PC-3 (cell line): ENCODE measurements around the gene KIF11. TPM values are rescaled to one million over a fixed set of nuclear protein-coding genes. Genes with fewer than 3 reads are reported as not detected.
A peak's percentile ranks its signal among the peaks of the same experiment; 100 is the strongest.

Source experiments
- ATAC-seq: fragments of 200-7000 bp; cut with Tn5 transposase; 2 replicates; pipeline ENCODE4 v1.9.1; 2020; ENCODE audit warnings: mild to moderate bottlenecking, moderate library complexity
- BruUV-seq: library from RNA; stranded (reverse); fragments of 400-500 nt; replicated peaks from 2 replicates; lab custom pipeline; 2021; lab: Mats Ljungman, UMichigan
- CTCF ChIA-PET: fragments of 300-600 bp; sonication (Branson Sonifier 250); formaldehyde crosslinking; loops from one replicate; lab custom pipeline; 2022; ENCODE audit warnings: antibody characterized with exemption; lab: Charles Lee
- POLR2A ChIA-PET: fragments of 300-600 bp; sonication (Branson Sonifier 250); formaldehyde crosslinking; loops from one replicate; lab custom pipeline; 2022; ENCODE audit warnings: antibody characterized with exemption; ENCODE audit not compliant: unreplicated experiment; lab: Charles Lee
- DNase-seq: peaks from one replicate; pipeline ENCODE4 v3.0.0-alpha.2; 2015
- H2AFZ ChIP-seq: fragments of 300-600 bp; sonication (generic); 2 replicates; pipeline ENCODE4 v1.6.0; 2016; ENCODE audit warnings: antibody characterized with exemption, low read length
- H3F3A ChIP-seq: fragments of 300-600 bp; sonication (generic); one replicate; pipeline ENCODE4 v1.6.0; 2017; ENCODE audit warnings: antibody characterized with exemption, low read length, control low read depth, mild to moderate bottlenecking; ENCODE audit not compliant: unreplicated experiment
- H3K27ac ChIP-seq: fragments of 300-600 bp; sonication (generic); 2 replicates; pipeline ENCODE4 v1.5.1; 2016; ENCODE audit warnings: mild to moderate bottlenecking, low read length
- H3K27me3 ChIP-seq: fragments of 300-600 bp; sonication (generic); 2 replicates; pipeline ENCODE4 v1.6.1; 2016; ENCODE audit warnings: low read length, mixed read lengths
- H3K36me3 ChIP-seq: fragments of 300-600 bp; sonication (generic); 2 replicates; pipeline ENCODE4 v1.6.1; 2016; ENCODE audit warnings: low read depth, mixed run types, low read length, mixed read lengths
- H3K4me1 ChIP-seq: fragments of 300-600 bp; sonication (generic); 2 replicates; pipeline ENCODE4 v1.5.1; 2016; ENCODE audit warnings: low read length; ENCODE audit not compliant: insufficient read depth
- H3K4me2 ChIP-seq: fragments of 300-600 bp; sonication (generic); 2 replicates; pipeline ENCODE4 v1.6.0; 2016; ENCODE audit warnings: low read length
- H3K4me3 ChIP-seq: fragments of 300-600 bp; sonication (generic); 2 replicates; pipeline ENCODE4 v1.5.1; 2016; ENCODE audit warnings: mild to moderate bottlenecking, low read length, mixed read lengths
- H3K79me2 ChIP-seq: fragments of 300-600 bp; sonication (generic); 2 replicates; pipeline ENCODE4 v1.6.1; 2017; ENCODE audit warnings: low read length, mixed read lengths
- H3K9ac ChIP-seq: fragments of 300-600 bp; sonication (generic); 2 replicates; pipeline ENCODE4 v1.6.0; 2016; ENCODE audit warnings: mild to moderate bottlenecking, low read length
- H3K9me2 ChIP-seq: fragments of 300-600 bp; sonication (generic); replicated peaks from 2 replicates; pipeline ENCODE4 v1.6.1; 2016; ENCODE audit warnings: mixed run types, low read length, mixed read lengths
- H3K9me3 ChIP-seq: fragments of 300-600 bp; sonication (generic); 2 replicates; pipeline ENCODE4 v1.6.1; 2016; ENCODE audit warnings: low read length, mixed read lengths
- H4K20me1 ChIP-seq: fragments of 300-600 bp; sonication (generic); 2 replicates; pipeline ENCODE4 v1.6.1; 2016; ENCODE audit warnings: low read length, mixed read lengths
- EZH2 ChIP-seq: fragments of 300-600 bp; sonication (generic); IDR thresholded peaks from one replicate; pipeline ENCODE4 v1.6.1; 2017; ENCODE audit warnings: antibody characterized with exemption, mild to moderate bottlenecking, low read length; ENCODE audit not compliant: unreplicated experiment
- EZH2phosphoT487 ChIP-seq: fragments of 300-600 bp; sonication (generic); IDR thresholded peaks from 2 replicates; pipeline ENCODE4 v1.6.1; 2018; ENCODE audit warnings: mild to moderate bottlenecking, antibody characterized with exemption, low read length, borderline replicate concordance
- intact Hi-C: fragments of 100-400 bp; cut with micrococcal nuclease; formaldehyde crosslinking; loops from 2 replicates; pipeline ENCODE4 v1.9.0; 2023
- total RNA-seq: library from RNA; depleted of rRNA; stranded (reverse); fragments of >200 nt; gene quantifications from 2 replicates; pipeline ENCODE4 v1.2.3, GENCODE V29; 2014
- TF ChIP-seq, protein P1 (sequence below): fragments of 300-600 bp; sonication (generic); conservative IDR thresholded peaks from 2 replicates; pipeline ENCODE4 v1.5.1; 2017; ENCODE audit warnings: antibody characterized with exemption, low read depth, mild to moderate bottlenecking, low read length

KIF11 gene
- total RNA-seq, 1 experiment from 2014 or later, result 26.2 TPM

DNA sequence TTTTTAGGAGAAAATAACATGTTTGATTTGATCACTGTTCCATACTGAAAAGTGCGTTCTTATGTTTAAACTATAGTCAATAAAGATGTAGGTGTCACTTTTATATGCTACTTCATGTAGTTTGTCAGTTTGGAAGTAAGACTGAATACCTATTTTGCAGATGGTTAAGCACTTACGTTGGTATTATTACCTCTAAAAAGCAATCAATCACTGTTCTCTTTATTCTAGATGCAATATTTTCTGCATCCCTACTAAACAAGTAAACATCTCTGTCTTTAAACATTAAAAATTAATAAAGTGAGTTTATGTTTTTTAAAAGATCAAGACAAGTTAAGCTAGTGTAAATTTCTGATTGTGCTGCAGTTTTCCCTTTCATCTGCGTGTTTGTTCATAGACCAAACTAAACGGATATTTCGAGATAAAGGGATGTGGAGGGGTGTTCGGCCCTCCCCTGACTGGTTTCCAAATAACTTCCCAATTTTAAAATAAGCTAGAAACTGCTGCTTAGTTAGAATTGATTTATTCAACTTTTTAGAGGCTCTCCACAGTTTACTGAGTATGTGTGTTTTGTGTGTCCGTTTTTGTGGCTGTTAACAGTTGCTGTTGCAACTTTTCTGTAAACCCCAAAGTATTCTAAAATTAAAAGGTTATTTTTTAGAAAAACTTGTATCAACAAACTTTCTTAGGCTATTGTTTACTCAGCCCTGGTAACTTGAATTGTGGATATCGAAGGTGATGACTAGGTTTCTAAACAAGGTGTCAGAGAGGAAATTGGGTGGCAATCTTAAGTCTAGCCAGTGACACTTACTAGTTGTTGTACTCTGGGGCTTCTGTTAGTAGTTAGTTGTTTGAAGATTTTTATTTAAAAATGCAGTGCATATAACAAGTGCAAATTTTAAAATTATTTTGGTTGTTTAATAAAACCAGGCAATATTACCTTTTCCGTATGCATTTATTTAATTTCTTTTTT is 974 bp downstream of the KIF11 start:
- Histone ChIP-seq H3K4me3 (peak overlapping the region; percentile 90), H3K9ac (peak overlapping the region; percentile 92), H4K20me1 (0 out of 2 replicates have a peak, but pooled peaks cover 10% of the 10 kb centered on the region), H3K9me3 (no peaks in the 10 kb centered on the region), H3K9me2 (no peaks in the 10 kb centered on the region), H3K27me3 (no peaks in the 10 kb centered on the region), H3K4me1 (peaks cover 25% of the 10 kb centered on the region), H3K27ac (peak overlapping the region; percentile 74), H2AFZ (no peak overlapping the region), H3F3A (no peaks in the 10 kb centered on the region), H3K79me2 (peaks cover 60% of the 10 kb centered on the region), H3K4me2 (peak overlapping the region; percentile 87), H3K36me3 (no peaks in the 10 kb centered on the region)
- TF ChIP-seq EZH2phosphoT487 (no peak), EZH2 (no peak)
- TF ChIP-seq, protein P1, sequence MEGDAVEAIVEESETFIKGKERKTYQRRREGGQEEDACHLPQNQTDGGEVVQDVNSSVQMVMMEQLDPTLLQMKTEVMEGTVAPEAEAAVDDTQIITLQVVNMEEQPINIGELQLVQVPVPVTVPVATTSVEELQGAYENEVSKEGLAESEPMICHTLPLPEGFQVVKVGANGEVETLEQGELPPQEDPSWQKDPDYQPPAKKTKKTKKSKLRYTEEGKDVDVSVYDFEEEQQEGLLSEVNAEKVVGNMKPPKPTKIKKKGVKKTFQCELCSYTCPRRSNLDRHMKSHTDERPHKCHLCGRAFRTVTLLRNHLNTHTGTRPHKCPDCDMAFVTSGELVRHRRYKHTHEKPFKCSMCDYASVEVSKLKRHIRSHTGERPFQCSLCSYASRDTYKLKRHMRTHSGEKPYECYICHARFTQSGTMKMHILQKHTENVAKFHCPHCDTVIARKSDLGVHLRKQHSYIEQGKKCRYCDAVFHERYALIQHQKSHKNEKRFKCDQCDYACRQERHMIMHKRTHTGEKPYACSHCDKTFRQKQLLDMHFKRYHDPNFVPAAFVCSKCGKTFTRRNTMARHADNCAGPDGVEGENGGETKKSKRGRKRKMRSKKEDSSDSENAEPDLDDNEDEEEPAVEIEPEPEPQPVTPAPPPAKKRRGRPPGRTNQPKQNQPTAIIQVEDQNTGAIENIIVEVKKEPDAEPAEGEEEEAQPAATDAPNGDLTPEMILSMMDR, result no peak
- peak; percentile 11 for DNase-seq
- intact Hi-C loops, result loop anchor here (5.0 kb wide), 3 partner anchors 93 to 302 kb away; partner anchors contain the start of genes CPEB3, HHEX and MARCHF5
- ChIA-PET POLR2A (interaction anchor here (0.6 kb wide), 1 partner anchor 1240 kb away, joined by 3 read pairs; no protein-coding TSS in a partner anchor), CTCF (no interaction called here)
- no peak for ATAC-seq
- TSS peak; percentile 30 for BruUV-seq

DNA sequence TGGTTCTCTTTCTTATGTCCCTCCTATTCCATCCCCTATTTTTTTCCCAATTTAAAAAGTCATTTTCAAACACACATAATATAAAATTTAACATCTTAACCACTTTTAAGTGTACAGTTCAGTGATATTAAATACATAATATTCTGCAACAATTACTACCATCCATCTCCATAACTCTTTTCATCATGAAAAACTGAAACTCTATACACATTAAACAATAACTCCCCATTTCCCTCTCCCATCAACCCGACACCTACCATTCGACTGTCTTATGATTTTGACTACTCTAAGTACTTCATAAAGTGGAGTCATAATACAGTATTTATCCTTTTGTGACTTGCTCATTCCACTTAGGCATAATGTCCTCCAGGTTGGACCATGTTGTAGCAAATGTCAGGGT is 2.6 kb downstream of the KIF11 start:
- no peak for ATAC-seq
- Histone ChIP-seq H3K79me2 (peaks cover 76% of the 10 kb centered on the region), H3K36me3 (no peaks in the 10 kb centered on the region), H3K9ac (no peak overlapping the region), H2AFZ (no peak overlapping the region), H3K4me3 (peak overlapping the region; percentile 90), H3K4me1 (peaks cover 23% of the 10 kb centered on the region), H3K4me2 (peak overlapping the region; percentile 87), H3F3A (no peaks in the 10 kb centered on the region), H3K9me2 (no peaks in the 10 kb centered on the region), H3K27me3 (no peaks in the 10 kb centered on the region), H3K9me3 (no peaks in the 10 kb centered on the region), H3K27ac (no peak overlapping the region), H4K20me1 (0 out of 2 replicates have a peak, but pooled peaks cover 10% of the 10 kb centered on the region)
- no peak for DNase-seq
- no TSS peak for BruUV-seq
- ChIA-PET POLR2A (no interaction called here), CTCF (no interaction called here)
- intact Hi-C loops, result no loop called here
- no peak for TF ChIP-seq EZH2phosphoT487
- TF ChIP-seq, protein P1, result no peak

GRCh38 chr10:92598321-92598720 is 5.4 kb downstream of the KIF11 start:
- ChIA-PET POLR2A (no interaction called here), CTCF (interaction anchor here (0.7 kb wide), 1 partner anchor 244 kb away, joined by 3 read pairs; no protein-coding TSS in a partner anchor)
- peaks cover 6% of the 10 kb centered on the region for H3K4me1 ChIP-seq
- 0 out of 2 replicates have a peak, but pooled peaks cover 10% of the 10 kb centered on the region for H4K20me1 ChIP-seq
- H3F3A ChIP-seq, result no peaks in the 10 kb centered on the region
- no peak for ATAC-seq
- no peaks in the 10 kb centered on the region for H3K27me3 ChIP-seq
- intact Hi-C loops, result no loop called here
- BruUV-seq, result no TSS peak
- DNase-seq, result no peak
- H3K27ac ChIP-seq, result no peak overlapping the region
- H3K36me3 ChIP-seq, result no peaks in the 10 kb centered on the region
- peaks cover 100% of the 10 kb centered on the region for H3K79me2 ChIP-seq
- no peaks in the 10 kb centered on the region for H3K9me3 ChIP-seq
- H2AFZ ChIP-seq, result no peak overlapping the region
- H3K4me2 ChIP-seq, result no peak overlapping the region
- H3K9ac ChIP-seq, result no peak overlapping the region
- no peak overlapping the region for H3K4me3 ChIP-seq
- TF ChIP-seq, protein P1, result no peak
- TF ChIP-seq EZH2phosphoT487 (no peak), EZH2 (no peak)
- H3K9me2 ChIP-seq, result no peaks in the 10 kb centered on the region
